Heart left ventricle (tissue), 16 donors: ENCODE measurements around the gene NEU1. TPM values are rescaled to one million over a fixed set of nuclear protein-coding genes. Genes with fewer than 3 reads are reported as not detected.

ENCODE experiments used
- ATAC-seq, 4 donors: fragments of 200-7000 bp; cut with Tn5 transposase; one replicate each; pipeline ENCODE4 v1.9.1; 2020 to 2022; ENCODE audit warnings: moderate library complexity in 4 of 4, mild to moderate bottlenecking in 3 of 4, moderate number of reproducible peaks in 1 of 4
- DNase-seq, 5 donors: peaks; one replicate each; pipeline ENCODE4 v3.0.0-alpha.2; 2020
- H3K27ac ChIP-seq, 12 donors: fragments of 200-600 bp; sonication (generic) in 4 of 12; one replicate each; pipeline versions ENCODE4 v1.5.0 to v1.8.0; 2016 to 2022; ENCODE audit warnings: mild to moderate bottlenecking in 2 of 12
- H3K27me3 ChIP-seq, 9 donors: fragments of 200-600 bp; sonication (generic) in 2 of 9; one replicate each; pipeline versions ENCODE4 v1.5.1 to v1.8.0; 2016 to 2022; ENCODE audit warnings: mild to moderate bottlenecking in 3 of 9
- H3K36me3 ChIP-seq, 9 donors: fragments of 200-600 bp; sonication (generic) in 2 of 9; one replicate each; pipeline versions ENCODE4 v1.5.0 to v1.8.0; 2018 to 2022; ENCODE audit warnings: mild to moderate bottlenecking in 2 of 9
- H3K4me1 ChIP-seq, 12 donors: fragments of 200-600 bp; sonication (generic) in 4 of 12; one replicate each; pipeline versions ENCODE4 v1.5.0 to v1.8.0; 2016 to 2022; ENCODE audit warnings: mild to moderate bottlenecking in 3 of 12
- H3K4me3 ChIP-seq, 12 donors: fragments of 200-600 bp; sonication (generic) in 4 of 12; one replicate each; pipeline versions ENCODE4 v1.5.0 to v1.8.0; 2017 to 2022; ENCODE audit warnings: mild to moderate bottlenecking in 9 of 12, moderate library complexity in 4 of 12
- H3K9me3 ChIP-seq, 12 donors: fragments of 200-600 bp; sonication (generic) in 4 of 12; one replicate each; pipeline versions ENCODE4 v1.5.0 to v1.8.0; 2016 to 2022; ENCODE audit warnings: mild to moderate bottlenecking in 1 of 12
- POLR2A ChIP-seq, 2 donors: fragments of 450-650 bp; IDR thresholded peaks; one replicate each; pipeline ENCODE4 v1.6.1; 2017; ENCODE audit warnings: antibody characterized with exemption in 2 of 2, mild to moderate bottlenecking in 2 of 2, moderate library complexity in 2 of 2
- WGBS, 4 donors: extraction: QIAGEN DNeasy Blood & Tissue Kit in 2 of 4; methylation state at CpG; one replicate each; pipeline versions ENCODE4 v1.1.5 to v1.1.7; 2013 to 2018; 5-methylcytosine and 5-hydroxymethylcytosine counted together
- intact Hi-C, 10 donors: fragments of 100-400 bp; cut with DNase I; formaldehyde crosslinking; loops; one replicate each; pipeline versions ENCODE4 v1.11.1 to v1.14.2; 2022
- polyA plus RNA-seq, 2 donors: library from polyadenylated mRNA; stranded (reverse); fragments of 200-250 nt; gene quantifications; one replicate each; pipeline ENCODE4 v1.2.3, GENCODE V29; 2013
- total RNA-seq, 9 donors: library from RNA; depleted of rRNA in 2 of 9; stranded (reverse); fragments of >200 nt in 2 of 9; fragmentation: NEBNext Ultra II Directional in 3 of 9; extraction: Animal tissue kit (Norgen Biotek cat#: 25700) in 3 of 9; gene quantifications; one replicate each; pipeline versions ENCODE4 v1.1.0 to v1.2.4, GENCODE V29; 2016 to 2023
- TF ChIP-seq, protein P1 (sequence below), 12 donors: fragments of 200-600 bp; sonication (generic) in 4 of 12; IDR thresholded peaks; one replicate each; pipeline versions ENCODE4 v1.5.0 to v1.8.0; 2018 to 2022; ENCODE audit warnings: antibody characterized with exemption in 12 of 12, mild to moderate bottlenecking in 5 of 12
- donor health status: ischemic (EF 13 %, LVEDD 7.1; RV severe dilation, severe dysfunction).
- donor health status: healthy with polysubstance abuse.
- donor health status: DM: no; HTN: yes; CAD: no.
- donor health status: DM: no; HTN: no; CAD: no.
- donor health status: ischemic (EF 25% LVEDD 6.9; RV normal size, moderate dysfunction).
- donor health status: ischemic (EF 25% LVEDD 5.7; RV mildly dilated, moderate dysfunction).
- donor health status: healthy.
- donor health status: DM: yes; HTN: yes; CAD: no.
- donor health status: ischemic (EF 35%, LVEDD 5.7; RV mildly dilated, moderate dysfunction).
- donor health status: nonischemic (EF 11% LVEDD 7.7; RV severe dilation, severe dysfunction).
- donor health status: DM: yes; HTN: yes; CAD: no.
- donor health status: PGD.
- donor health status: ischemic (EF 29% LVEDD 5.4; RV normal size, mild dysfunction).
- donor health status: nonischemic (EF 23%, LVEDD 6.1; RV moderate dilation, normal function).

The NEU1 gene
- total and polyA plus RNA-seq, 11 donors, result 18.7 to 63.1 (median 27.6) TPM

DNA sequence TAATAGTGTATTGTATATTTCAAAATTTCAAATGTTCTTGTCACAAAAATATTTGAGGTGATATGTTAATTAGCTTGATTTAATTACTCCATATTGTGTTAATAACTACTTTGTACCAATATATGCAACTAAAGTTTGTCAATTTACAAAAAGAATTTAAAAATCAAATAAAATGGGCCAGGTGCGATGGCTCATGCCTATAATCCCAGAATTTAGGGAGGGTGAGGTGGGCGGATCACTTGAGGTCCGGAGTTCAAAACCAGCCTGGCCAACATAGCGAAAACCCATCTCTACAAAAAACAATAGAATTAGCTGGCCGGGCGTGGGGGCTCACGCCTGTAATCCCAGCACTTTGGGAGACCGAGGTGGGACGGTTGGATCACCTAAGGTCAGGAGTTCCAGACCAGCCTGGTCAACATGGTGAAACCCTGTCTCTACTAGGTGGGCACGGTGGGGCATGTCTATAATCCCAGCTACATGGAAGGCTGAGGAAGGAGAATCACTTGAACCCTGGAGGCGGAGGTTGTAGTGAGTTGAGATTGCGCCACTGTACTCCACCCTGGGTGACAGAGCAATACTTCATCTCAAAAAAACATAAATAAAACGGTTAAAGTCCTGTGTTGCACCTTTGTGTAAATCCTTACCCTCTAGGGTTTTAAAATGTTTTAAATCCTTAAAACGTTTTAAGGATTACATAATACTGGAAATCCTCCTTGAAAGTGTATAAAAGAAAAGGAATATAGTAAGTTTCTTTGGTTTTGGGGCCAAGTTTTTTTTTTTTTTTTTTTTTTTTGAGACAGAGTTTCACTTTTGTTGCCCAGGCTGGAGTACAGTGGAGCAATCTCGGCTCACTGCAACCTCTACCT, 31.0 kb downstream of the NEU1 start:
- DNase-seq (no peak), ATAC-seq (no peak)
- intact Hi-C loops, result loop anchor here (2.0 to 10.0 kb wide), 15 partner anchors 37 to 287 kb away; partner anchors contain the start of genes LY6G5C (in 9 of the 10), ATP6V1G2 (in 2 of the 10), CSNK2B (in 2 of the 10) and DDAH2 (in 2 of the 10)

DNA sequence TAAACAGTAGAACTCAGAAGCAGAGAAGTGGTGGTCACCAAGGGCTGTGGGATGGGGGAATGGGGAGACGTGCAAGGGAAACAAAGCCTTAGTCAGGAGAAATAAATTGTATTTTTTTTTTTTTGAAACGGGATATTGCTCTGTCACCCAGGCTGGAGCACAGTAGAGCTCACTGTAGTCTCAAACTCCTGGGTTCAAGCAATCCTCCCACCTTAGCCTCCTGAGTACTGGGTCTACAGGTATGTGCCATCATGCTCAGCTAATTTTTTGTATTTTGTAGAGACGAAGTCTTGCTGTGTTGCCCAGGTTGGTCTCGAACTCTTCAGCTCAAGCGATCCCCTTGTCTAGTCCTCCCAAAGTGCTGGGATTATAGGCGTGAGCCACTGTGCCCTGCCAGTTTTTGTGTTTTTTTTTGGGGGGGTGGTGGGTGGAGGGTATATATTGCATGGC, 31.7 kb downstream of the NEU1 start:
- no peak for TF ChIP-seq POLR2A (IDR thresholded peaks at IDR 0.05)
- TF ChIP-seq, protein P1, sequence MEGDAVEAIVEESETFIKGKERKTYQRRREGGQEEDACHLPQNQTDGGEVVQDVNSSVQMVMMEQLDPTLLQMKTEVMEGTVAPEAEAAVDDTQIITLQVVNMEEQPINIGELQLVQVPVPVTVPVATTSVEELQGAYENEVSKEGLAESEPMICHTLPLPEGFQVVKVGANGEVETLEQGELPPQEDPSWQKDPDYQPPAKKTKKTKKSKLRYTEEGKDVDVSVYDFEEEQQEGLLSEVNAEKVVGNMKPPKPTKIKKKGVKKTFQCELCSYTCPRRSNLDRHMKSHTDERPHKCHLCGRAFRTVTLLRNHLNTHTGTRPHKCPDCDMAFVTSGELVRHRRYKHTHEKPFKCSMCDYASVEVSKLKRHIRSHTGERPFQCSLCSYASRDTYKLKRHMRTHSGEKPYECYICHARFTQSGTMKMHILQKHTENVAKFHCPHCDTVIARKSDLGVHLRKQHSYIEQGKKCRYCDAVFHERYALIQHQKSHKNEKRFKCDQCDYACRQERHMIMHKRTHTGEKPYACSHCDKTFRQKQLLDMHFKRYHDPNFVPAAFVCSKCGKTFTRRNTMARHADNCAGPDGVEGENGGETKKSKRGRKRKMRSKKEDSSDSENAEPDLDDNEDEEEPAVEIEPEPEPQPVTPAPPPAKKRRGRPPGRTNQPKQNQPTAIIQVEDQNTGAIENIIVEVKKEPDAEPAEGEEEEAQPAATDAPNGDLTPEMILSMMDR (IDR thresholded peaks at IDR 0.05), result no peak
- Histone ChIP-seq H3K27me3 (no peaks in the 10 kb centered on the region), H3K4me3 (peak overlapping the region; percentile 26 to 86 (median 68)), H3K9me3 (no peaks in the 10 kb centered on the region), H3K27ac (peak overlapping the region in 10 of 12 donors; percentile 12 to 99 (median 66)), H3K36me3 (peaks cover 0 to 7% (median 0%) of the 10 kb centered on the region in 9 donors), H3K4me1 (peaks cover 4 to 46% (median 30%) of the 10 kb centered on the region in 12 donors)
- intact Hi-C loops, result loop anchor here (1.0 to 10.0 kb wide), 16 partner anchors 36 to 286 kb away; partner anchors contain the start of genes LY6G5C (in 9 of the 10), ATP6V1G2 (in 2 of the 10), CSNK2B (in 2 of the 10) and DDAH2 (in 2 of the 10)
- WGBS, 4 donors, result 38 to 63% (median 55%) methylated on average over 6 of the region's 6 CpGs
- DNase-seq (no peak), ATAC-seq (no peak)

More for the DNA sequence above, 31.0 kb downstream of the NEU1 start:
- Histone ChIP-seq H3K9me3 (no peaks in the 10 kb centered on the region), H3K27me3 (no peaks in the 10 kb centered on the region), H3K4me3 (peak overlapping the region in 9 of 12 donors; percentile 58 to 86 (median 69)), H3K27ac (peak overlapping the region in 5 of 12 donors; percentile 12 to 99 (median 85)), H3K36me3 (peaks cover 0 to 7% (median 0%) of the 10 kb centered on the region in 9 donors), H3K4me1 (peaks cover 4 to 46% (median 31%) of the 10 kb centered on the region in 12 donors)
- no peak for TF ChIP-seq POLR2A (IDR thresholded peaks at IDR 0.05)
- TF ChIP-seq, protein P1 (IDR thresholded peaks at IDR 0.05), result no peak
- 85 to 92% (median 90%) methylated on average over 15 of the region's 15 CpGs for WGBS, 4 donors

DNA sequence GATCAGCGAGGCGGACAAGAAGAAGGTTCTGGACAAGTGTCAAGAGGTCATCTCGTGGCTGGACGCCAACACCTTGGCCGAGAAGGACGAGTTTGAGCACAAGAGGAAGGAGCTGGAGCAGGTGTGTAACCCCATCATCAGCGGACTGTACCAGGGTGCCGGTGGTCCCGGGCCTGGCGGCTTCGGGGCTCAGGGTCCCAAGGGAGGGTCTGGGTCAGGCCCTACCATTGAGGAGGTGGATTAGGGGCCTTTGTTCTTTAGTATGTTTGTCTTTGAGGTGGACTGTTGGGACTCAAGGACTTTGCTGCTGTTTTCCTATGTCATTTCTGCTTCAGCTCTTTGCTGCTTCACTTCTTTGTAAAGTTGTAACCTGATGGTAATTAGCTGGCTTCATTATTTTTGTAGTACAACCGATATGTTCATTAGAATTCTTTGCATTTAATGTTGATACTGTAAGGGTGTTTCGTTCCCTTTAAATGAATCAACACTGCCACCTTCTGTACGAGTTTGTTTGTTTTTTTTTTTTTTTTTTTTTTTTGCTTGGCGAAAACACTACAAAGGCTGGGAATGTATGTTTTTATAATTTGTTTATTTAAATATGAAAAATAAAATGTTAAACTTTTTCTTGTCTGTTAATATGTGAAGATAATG, 32.9 kb downstream of the NEU1 start:
- Histone ChIP-seq H3K4me3 (peak overlapping the region; percentile 26 to 86 (median 68)), H3K9me3 (no peaks in the 10 kb centered on the region), H3K27ac (peak overlapping the region in 11 of 12 donors; percentile 13 to 99 (median 60)), H3K4me1 (peaks cover 4 to 49% (median 26%) of the 10 kb centered on the region in 12 donors), H3K36me3 (peaks cover 0 to 7% (median 0%) of the 10 kb centered on the region in 9 donors), H3K27me3 (no peaks in the 10 kb centered on the region)
- intact Hi-C loops, result loop anchor here (1.0 to 10.0 kb wide), 17 partner anchors 35 to 285 kb away; partner anchors contain the start of genes LY6G5C (in 9 of the 10), ATP6V1G2 (in 2 of the 10), CLIC1 (in 2 of the 10) and CSNK2B (in 2 of the 10)
- DNase-seq, result no peak
- ATAC-seq, result no peak
- WGBS, 4 donors, result 0 to 2% (median 1%) methylated on average over 12 to 15 of the region's 15 CpGs
- TF ChIP-seq, protein P1 (IDR thresholded peaks at IDR 0.05), result peak in 11 of 12 donors; percentile 20 to 66 (median 52)
- TF ChIP-seq POLR2A (IDR thresholded peaks at IDR 0.05), result no peak
